ENCODE data around the gene AADACL4. TPM values are rescaled to one million over a fixed set of nuclear protein-coding genes. Genes with fewer than 3 reads are reported as not detected.

Gene AADACL4
- total and polyA plus RNA-seq, 9 of the 15 experiments (the other 6 are each of a cell fraction or from before 2014, with no cell fraction given), result not detected

GRCh38 chr1:12619792-12620487, 23.9 kb upstream of the AADACL4 start (continued):
- TF ChIP-seq ZC3H4 (CRISPR knock-in tag; IDR thresholded peaks at IDR 0.05; ENCODE audit: borderline replicate concordance) (no peak; the same call in 1 of the 2 replicates), ZNF263 (CRISPR knock-in tag; IDR thresholded peaks at IDR 0.05; ENCODE audit: borderline replicate concordance) (no peak), BRD4 (IDR thresholded peaks at IDR 0.05) (no peak), HIVEP1 (CRISPR knock-in tag; IDR thresholded peaks at IDR 0.05) (no peak), NKRF (IDR thresholded peaks at IDR 0.05; ENCODE audit: borderline replicate concordance) (no peak; the same call in 1 of the 2 replicates), NCOA1 (IDR thresholded peaks at IDR 0.05; ENCODE audit: low read depth) (no peak), TBP (optimal IDR thresholded peaks at IDR 0.05; ENCODE audit: low read depth, low read length) (peak; percentile 48), SOX6 (IDR thresholded peaks at IDR 0.05) (peak; percentile 52; the same call in 1 of the 2 replicates), SMARCC2 (IDR thresholded peaks at IDR 0.05; ENCODE audit: low read depth) (no peak), PPARD (CRISPR knock-in tag; IDR thresholded peaks at IDR 0.05) (no peak), ZNF174 (CRISPR knock-in tag; IDR thresholded peaks at IDR 0.05) (no peak), TRIM28 (IDR thresholded peaks at IDR 0.05) (no peak), HES1 (IDR thresholded peaks at IDR 0.05; ENCODE audit: low read depth) (no peak), RCOR1 (IDR thresholded peaks at IDR 0.05; ENCODE audit: borderline replicate concordance in 1 of 2, low read depth in 2 of 2, low read length in 2 of 2) (peak in 1 of 2 experiments; percentile 58; a peak in 2 of 4 replicates), ERF (CRISPR knock-in tag; IDR thresholded peaks at IDR 0.05) (no peak), E2F5 (CRISPR knock-in tag; IDR thresholded peaks at IDR 0.05) (no peak), ZNF511 (CRISPR knock-in tag; IDR thresholded peaks at IDR 0.05) (no peak), HOMEZ (CRISPR knock-in tag; IDR thresholded peaks at IDR 0.05) (no peak), GATAD2B (IDR thresholded peaks at IDR 0.05; ENCODE audit: borderline replicate concordance) (no peak), MCM2 (IDR thresholded peaks at IDR 0.05; ENCODE audit: low read depth) (no peak), ZNF12 (CRISPR knock-in tag; IDR thresholded peaks at IDR 0.05) (no peak), GTF2E2 (tag; IDR thresholded peaks at IDR 0.05) (no peak), ADNP (tag; IDR thresholded peaks at IDR 0.05) (no peak), RBBP5 (IDR thresholded peaks at IDR 0.05; ENCODE audit: borderline replicate concordance, insufficient read depth, low read length, poor library complexity, severe bottlenecking) (no peak)

Data from K562 (cell line).